PC-9 (cell line): ENCODE data around the gene TAGLN2. TPM values are rescaled to one million over a fixed set of nuclear protein-coding genes. Genes with fewer than 3 reads are reported as not detected.

ENCODE experiments used
- BruUV-seq: library from RNA; stranded (reverse); fragments of 400-500 nt; replicated peaks from 2 replicates; lab custom pipeline; 2021; lab: Mats Ljungman, UMichigan
- CTCF ChIA-PET: fragments of 300-600 bp; sonication (Branson Sonifier 250); formaldehyde crosslinking; loops from one replicate; lab custom pipeline; 2022; ENCODE audit warnings: antibody characterized with exemption; lab: Charles Lee
- POLR2A ChIA-PET: fragments of 300-600 bp; sonication (Branson Sonifier 250); formaldehyde crosslinking; loops from one replicate; lab custom pipeline; 2022; ENCODE audit warnings: antibody characterized with exemption; ENCODE audit not compliant: unreplicated experiment; lab: Charles Lee
- DNase-seq, 2 experiments: peaks; one replicate each; pipeline versions ENCODE4 v3.0.0 to v3.0.0-alpha.2; 2015 to 2022; ENCODE audit warnings: mixed read lengths in 1 of 2
- H2AFZ ChIP-seq: fragments of 200-600 bp; sonication (generic); 2 replicates; pipeline ENCODE4 v1.8.1; 2017; ENCODE audit warnings: antibody characterized with exemption
- H3F3A ChIP-seq: fragments of 200-600 bp; sonication (generic); 2 replicates; pipeline ENCODE4 v1.8.1; 2017; ENCODE audit warnings: antibody characterized with exemption, mild to moderate bottlenecking, low read depth; ENCODE audit not compliant: insufficient read depth
- H3K27ac ChIP-seq: fragments of 200-600 bp; sonication (generic); 2 replicates; pipeline ENCODE4 v1.6.1; 2016; ENCODE audit warnings: mixed run types
- H3K27me3 ChIP-seq: fragments of 200-600 bp; sonication (generic); 2 replicates; pipeline ENCODE4 v1.6.1; 2016; ENCODE audit warnings: low read depth, mixed run types; ENCODE audit not compliant: insufficient read depth
- H3K36me3 ChIP-seq: fragments of 200-600 bp; sonication (generic); 2 replicates; pipeline ENCODE4 v1.6.1; 2016; ENCODE audit warnings: low read depth, mixed run types
- H3K4me1 ChIP-seq: fragments of 200-600 bp; sonication (generic); replicated peaks from 2 replicates; pipeline ENCODE4 v1.6.1; 2016; ENCODE audit warnings: mixed run types; ENCODE audit not compliant: insufficient read depth
- H3K4me2 ChIP-seq: fragments of 200-600 bp; sonication (generic); 2 replicates; pipeline ENCODE4 v1.6.1; 2017; ENCODE audit warnings: mixed run types
- H3K4me3 ChIP-seq: fragments of 200-600 bp; sonication (generic); 2 replicates; pipeline ENCODE4 v1.6.1; 2016; ENCODE audit warnings: mixed run types
- H3K79me2 ChIP-seq: fragments of 200-600 bp; sonication (generic); 2 replicates; pipeline ENCODE4 v1.6.1; 2017; ENCODE audit warnings: low read depth, mixed run types
- H3K9me2 ChIP-seq: fragments of 200-600 bp; sonication (generic); 2 replicates; pipeline ENCODE4 v1.8.1; 2017; ENCODE audit warnings: mild to moderate bottlenecking; ENCODE audit not compliant: insufficient read depth
- H3K9me3 ChIP-seq: fragments of 200-600 bp; sonication (generic); 2 replicates; pipeline ENCODE4 v1.8.1; 2016; ENCODE audit warnings: low read depth; ENCODE audit not compliant: insufficient read depth
- H4K20me1 ChIP-seq: fragments of 200-600 bp; sonication (generic); 2 replicates; pipeline ENCODE4 v1.8.1; 2017; ENCODE audit not compliant: insufficient read depth
- CTCF ChIP-seq: fragments of 200-600 bp; sonication (generic); conservative IDR thresholded peaks from 2 replicates; pipeline ENCODE4 v1.6.1; 2017; ENCODE audit warnings: mixed run types, antibody characterized with exemption, mild to moderate bottlenecking, moderate library complexity
- EZH2 ChIP-seq: fragments of 200-600 bp; sonication (generic); IDR thresholded peaks from 2 replicates; pipeline ENCODE4 v1.8.0; 2017; ENCODE audit warnings: antibody characterized with exemption, low read depth
- intact Hi-C: fragments of 100-400 bp; cut with micrococcal nuclease; formaldehyde crosslinking; loops from one replicate; pipeline ENCODE4 v1.10.0; 2022; ENCODE audit not compliant: unreplicated experiment
- total RNA-seq: library from RNA; stranded (reverse); gene quantifications from 2 replicates; pipeline ENCODE4 v1.2.3, GENCODE V29; 2021

Gene TAGLN2
- total RNA-seq, 1 experiment from 2014 or later: 473 TPM

- Histone ChIP-seq H3K9me2 (no peaks in the 10 kb centered on the region), H3K9me3 (no peaks in the 10 kb centered on the region), H4K20me1 (peaks cover 25% of the 10 kb centered on the region), H3K4me2 (peak overlapping the region; percentile 47), H3F3A (peaks cover 68% of the 10 kb centered on the region), H3K27me3 (no peaks in the 10 kb centered on the region), H2AFZ (no peak overlapping the region), H3K36me3 (peaks cover 28% of the 10 kb centered on the region), H3K79me2 (peaks cover 50% of the 10 kb centered on the region), H3K4me1 (peaks cover 99% of the 10 kb centered on the region), H3K4me3 (no peak overlapping the region), H3K27ac (peak overlapping the region; percentile 79)
- CTCF ChIA-PET: no interaction called here
- intact Hi-C loops: no loop called here
- TF ChIP-seq CTCF (no peak), EZH2 (no peak)
- DNase-seq: no peak
- POLR2A ChIA-PET: interaction anchor here (0.6 kb wide), 1 partner anchor 248 kb away, joined by 3 read pairs; no protein-coding TSS in a partner anchor
- no TSS peak for BruUV-seq
Observed at GRCh38 chr1:159918352-159919200, 6.7 kb downstream of the TAGLN2 start.

DNA sequence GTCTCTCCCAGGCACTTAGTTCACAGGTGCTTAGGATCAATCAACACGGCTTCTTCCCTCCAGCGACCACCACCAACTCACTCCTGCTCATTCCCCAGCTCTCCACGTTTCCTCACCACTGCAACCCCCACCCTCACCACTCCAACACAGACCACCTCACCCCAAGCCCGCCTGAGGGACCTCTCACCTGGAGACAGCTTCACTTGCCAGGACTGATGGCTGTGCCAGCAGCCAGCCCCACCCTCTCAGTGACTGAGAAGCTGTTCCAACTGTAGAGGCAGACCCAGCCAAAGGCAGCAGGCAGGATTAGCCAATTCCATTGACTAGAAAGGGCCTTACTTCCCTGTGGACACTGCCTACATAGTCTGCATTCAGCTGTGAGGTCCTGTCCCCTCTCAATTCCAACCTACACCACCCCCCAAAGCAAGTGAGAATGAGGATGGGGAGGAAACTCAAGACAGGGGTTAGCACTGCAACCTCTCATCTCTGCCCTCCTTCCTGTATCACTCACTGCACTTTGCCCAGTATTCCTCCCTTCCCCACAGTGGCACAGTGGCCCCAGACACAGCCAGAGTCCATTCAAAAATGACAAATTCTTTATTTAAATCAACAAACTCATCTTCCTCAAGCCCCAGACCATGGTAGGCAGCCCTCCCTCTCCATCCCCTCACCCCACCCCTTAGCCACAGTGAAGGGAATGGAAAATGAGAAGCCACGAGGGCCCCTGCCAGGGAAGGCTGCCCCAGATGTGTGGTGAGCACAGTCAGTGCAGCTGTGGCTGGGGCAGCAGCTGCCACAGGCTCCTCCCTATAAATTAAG is 7.6 kb downstream of the TAGLN2 start:
- POLR2A ChIA-PET: interaction anchor here (0.6 kb wide), 1 partner anchor 249 kb away, joined by 3 read pairs; no protein-coding TSS in a partner anchor
- no TSS peak for BruUV-seq
- Histone ChIP-seq H3K4me3 (no peak overlapping the region), H3K27ac (peak overlapping the region; percentile 79), H3K27me3 (no peaks in the 10 kb centered on the region), H3K36me3 (peaks cover 28% of the 10 kb centered on the region), H3K4me2 (peak overlapping the region; percentile 47), H3F3A (peaks cover 77% of the 10 kb centered on the region), H3K9me2 (no peaks in the 10 kb centered on the region), H3K9me3 (no peaks in the 10 kb centered on the region), H2AFZ (no peak overlapping the region), H4K20me1 (peaks cover 22% of the 10 kb centered on the region), H3K4me1 (peaks cover 99% of the 10 kb centered on the region), H3K79me2 (peaks cover 42% of the 10 kb centered on the region)
- CTCF ChIA-PET: no interaction called here
- intact Hi-C loops: loop anchor here (2.0 kb wide), 1 partner anchor 43 kb away; no protein-coding TSS in a partner anchor
- DNase-seq: no peak
- no peak for TF ChIP-seq CTCF
- no peak for TF ChIP-seq EZH2
